GM23338 (cell line): Measurements from ENCODE around the gene EXOC3L4. TPM values are rescaled to one million over a fixed set of nuclear protein-coding genes. Genes with fewer than 3 reads are reported as not detected.

ENCODE experiments used
- ATAC-seq: fragments of 200-7000 bp; cut with Tn5 transposase; 3 replicates; pipeline ENCODE4 v1.9.1; 2020
- DNase-seq: peaks from one replicate; pipeline ENCODE4 v3.0.0-alpha.2; 2015; ENCODE audit warnings: low spot score
- H2AFZ ChIP-seq: fragments of 200-600 bp; sonication (generic); 2 replicates; pipeline ENCODE4 v1.8.0; 2016; ENCODE audit warnings: antibody characterized with exemption, mild to moderate bottlenecking, moderate library complexity
- H3F3A ChIP-seq: fragments of 200-600 bp; sonication (generic); replicated peaks from 2 replicates; pipeline ENCODE4 v1.8.0; 2017; ENCODE audit warnings: antibody characterized with exemption, mixed run types, low read depth
- H3K27ac ChIP-seq: fragments of 200-600 bp; sonication (generic); 2 replicates; pipeline ENCODE4 v1.6.1; 2016; ENCODE audit warnings: low read depth
- H3K27me3 ChIP-seq: fragments of 200-600 bp; sonication (generic); 2 replicates; pipeline ENCODE4 v1.8.0; 2016; ENCODE audit warnings: mild to moderate bottlenecking, mixed run types, moderate library complexity; ENCODE audit not compliant: insufficient read depth
- H3K36me3 ChIP-seq: fragments of 200-600 bp; sonication (generic); 2 replicates; pipeline ENCODE4 v1.8.0; 2016; ENCODE audit warnings: mild to moderate bottlenecking; ENCODE audit not compliant: insufficient read depth
- H3K4me1 ChIP-seq: fragments of 200-600 bp; sonication (generic); 2 replicates; pipeline ENCODE4 v1.8.0; 2016; ENCODE audit warnings: mild to moderate bottlenecking, moderate library complexity; ENCODE audit not compliant: insufficient read depth
- H3K4me2 ChIP-seq: fragments of 200-600 bp; sonication (generic); 2 replicates; pipeline ENCODE4 v1.7.1; 2017; ENCODE audit warnings: mixed run types
- H3K4me3 ChIP-seq: fragments of 200-600 bp; sonication (generic); 2 replicates; pipeline ENCODE4 v1.6.1; 2016; ENCODE audit warnings: mixed run types
- H3K79me2 ChIP-seq: fragments of 200-600 bp; sonication (generic); replicated peaks from 2 replicates; pipeline ENCODE4 v1.8.0; 2017; ENCODE audit warnings: mild to moderate bottlenecking; ENCODE audit not compliant: insufficient read depth
- H3K9me2 ChIP-seq: fragments of 200-600 bp; sonication (generic); 2 replicates; pipeline ENCODE4 v1.8.0; 2017; ENCODE audit not compliant: insufficient read depth
- H4K20me1 ChIP-seq: fragments of 200-600 bp; sonication (generic); replicated peaks from 2 replicates; pipeline ENCODE4 v1.8.0; 2017; ENCODE audit warnings: mild to moderate bottlenecking; ENCODE audit not compliant: insufficient read depth
- H3K27ac Mint-ChIP-seq: 2 replicates; pipeline ENCODE4 v1.8.0; 2020; ENCODE audit warnings: inconsistent platforms, mild to moderate bottlenecking, moderate library complexity, mixed read lengths
- H3K27me3 Mint-ChIP-seq: 3 replicates; pipeline ENCODE4 v1.8.0; 2022; ENCODE audit warnings: low read depth, mild to moderate bottlenecking, moderate library complexity, mixed read lengths, inconsistent platforms; ENCODE audit not compliant: insufficient read depth, poor library complexity
- H3K36me3 Mint-ChIP-seq: 3 replicates; pipeline ENCODE4 v1.8.0; 2021; ENCODE audit warnings: low read depth, mild to moderate bottlenecking, inconsistent platforms, moderate library complexity, mixed read lengths
- H3K4me1 Mint-ChIP-seq: 3 replicates; pipeline ENCODE4 v1.8.0; 2020; ENCODE audit warnings: mild to moderate bottlenecking, inconsistent platforms, mixed read lengths
- H3K4me3 Mint-ChIP-seq: 3 replicates; pipeline ENCODE4 v1.8.0; 2021; ENCODE audit warnings: moderate library complexity, mild to moderate bottlenecking, inconsistent platforms, mixed read lengths
- H3K9me3 Mint-ChIP-seq: 3 replicates; pipeline ENCODE4 v1.8.0; 2020; ENCODE audit warnings: moderate library complexity, mild to moderate bottlenecking, inconsistent platforms, mixed read lengths
- CREB1 ChIP-seq: fragments of 250-450 bp; sonication (Bioruptor Pico); IDR thresholded peaks from 2 replicates; pipeline ENCODE4 v1.5.0; 2020; ENCODE audit warnings: low read depth, mild to moderate bottlenecking, moderate library complexity
- CTCF ChIP-seq, 2 experiments: fragments of 200-600 bp in 1 of 2; sonication (generic) in 1 of 2; conservative IDR thresholded peaks; 2 replicates each; pipeline versions ENCODE4 v1.5.1 to v1.6.1; 2016 to 2017; ENCODE audit warnings: antibody characterized with exemption in 2 of 2, low read depth in 2 of 2, mild to moderate bottlenecking in 2 of 2, moderate library complexity in 1 of 2
- ETS1 ChIP-seq: IDR thresholded peaks from 2 replicates; pipeline ENCODE4 v1.6.1; 2016; ENCODE audit warnings: antibody characterized with exemption
- EZH2 ChIP-seq: fragments of 200-600 bp; sonication (generic); IDR thresholded peaks from one replicate; pipeline ENCODE4 v1.8.0; 2017; ENCODE audit warnings: antibody characterized with exemption, mild to moderate bottlenecking, low read depth; ENCODE audit not compliant: unreplicated experiment
- EZH2phosphoT487 ChIP-seq: fragments of 200-600 bp; sonication (generic); IDR thresholded peaks from one replicate; pipeline ENCODE4 v1.8.1; 2018; ENCODE audit warnings: antibody characterized with exemption; ENCODE audit not compliant: unreplicated experiment
- JUNB ChIP-seq: IDR thresholded peaks from one replicate; pipeline ENCODE4 v1.6.1; 2016; ENCODE audit warnings: antibody characterized with exemption; ENCODE audit not compliant: unreplicated experiment
- NANOG ChIP-seq: IDR thresholded peaks from 2 replicates; pipeline ENCODE4 v1.6.1; 2016; ENCODE audit warnings: antibody characterized with exemption, borderline replicate concordance
- POLR2AphosphoS5 ChIP-seq: IDR thresholded peaks from 2 replicates; pipeline ENCODE4 v1.6.1; 2016; ENCODE audit warnings: antibody characterized with exemption, low read depth
- REST ChIP-seq: IDR thresholded peaks from one replicate; pipeline ENCODE4 v1.6.1; 2018; ENCODE audit warnings: antibody characterized with exemption; ENCODE audit not compliant: unreplicated experiment
- STAT1 ChIP-seq: IDR thresholded peaks from one replicate; pipeline ENCODE4 v1.6.1; 2016; ENCODE audit warnings: antibody characterized with exemption; ENCODE audit not compliant: unreplicated experiment
- ZNF114 ChIP-seq: fragments of 250-450 bp; sonication (Bioruptor Pico); IDR thresholded peaks from 2 replicates; pipeline ENCODE4 v1.5.0; 2020; ENCODE audit warnings: mild to moderate bottlenecking, moderate library complexity
- ZNF331 ChIP-seq: fragments of 250-450 bp; sonication (Bioruptor Pico); IDR thresholded peaks from 2 replicates; pipeline ENCODE4 v1.5.0; 2020; ENCODE audit warnings: low read depth, mild to moderate bottlenecking, moderate library complexity
- ZNF462 ChIP-seq: fragments of 250-450 bp; sonication (Bioruptor Pico); IDR thresholded peaks from 2 replicates; pipeline ENCODE4 v1.5.0; 2020; ENCODE audit warnings: mild to moderate bottlenecking, moderate library complexity
- polyA plus RNA-seq: library from polyadenylated mRNA; unstranded; fragments of >200 nt; fragmentation: Nextera tagmentation; extraction: Ambion mirVana; gene quantifications from 2 replicates; pipeline ENCODE4 v1.2.1, GENCODE V29; 2016
- total RNA-seq: library from RNA; depleted of rRNA; stranded (reverse); fragments of >200 nt; shearing (Covaris generic); gene quantifications from 2 replicates; pipeline ENCODE4 v1.2.3, GENCODE V29; 2014

Gene EXOC3L4
- total and polyA plus RNA-seq, 2 experiments from 2014 or later = not detected

- Histone ChIP-seq H3F3A (no peaks in the 10 kb centered on the region), H3K27me3 (peaks cover 37% of the 10 kb centered on the region), H3K4me2 (no peak overlapping the region), H3K27ac (no peak overlapping the region), H3K79me2 (no peaks in the 10 kb centered on the region), H4K20me1 (no peaks in the 10 kb centered on the region), H2AFZ (no peak overlapping the region), H3K36me3 (no peaks in the 10 kb centered on the region), H3K9me2 (peaks cover 11% of the 10 kb centered on the region; the same call in 1 of the 2 replicates), H3K4me1 (no peaks in the 10 kb centered on the region), H3K4me3 (no peak overlapping the region)
- Mint-ChIP-seq H3K36me3 (no peaks in the 10 kb centered on the region), H3K4me3 (no peak overlapping the region), H3K27ac (no peak overlapping the region), H3K9me3 (no peaks in the 10 kb centered on the region), H3K27me3 (peaks cover 21% of the 10 kb centered on the region), H3K4me1 (peaks cover 2% of the 10 kb centered on the region; the same call in 1 of the 3 replicates)
- DNase-seq (no peak), ATAC-seq (no peak)
- TF ChIP-seq ETS1 (no peak), EZH2 (no peak), ZNF462 (no peak), CTCF (conservative IDR thresholded peaks at IDR 0.05; ENCODE audit: low read depth in 2 of 2) (no peak), STAT1 (no peak), ZNF331 (CRISPR knock-in tag) (no peak), JUNB (no peak), CREB1 (CRISPR knock-in tag) (no peak), POLR2AphosphoS5 (no peak), REST (no peak), EZH2phosphoT487 (no peak), NANOG (no peak), ZNF114 (CRISPR knock-in tag) (no peak)
Observed at GRCh38 chr14:103081951-103082350, 12.6 kb upstream of the EXOC3L4 start.
